GM19351 (cell line): ENCODE data around the gene PPEF2.
"Not testable (repeated sequence)": the region's sequence is repeated elsewhere in the genome, so short reads cannot be mapped to it uniquely, and the experiment has no call there.

Source experiments
- ATAC-seq: cut with Tn5 transposase; IDR thresholded peaks from one replicate; pipeline ENCODE4 v1.9.1; 2021; ENCODE audit warnings: mild to moderate bottlenecking, moderate library complexity; ENCODE audit not compliant: unreplicated experiment

Gene PPEF2, protein sequence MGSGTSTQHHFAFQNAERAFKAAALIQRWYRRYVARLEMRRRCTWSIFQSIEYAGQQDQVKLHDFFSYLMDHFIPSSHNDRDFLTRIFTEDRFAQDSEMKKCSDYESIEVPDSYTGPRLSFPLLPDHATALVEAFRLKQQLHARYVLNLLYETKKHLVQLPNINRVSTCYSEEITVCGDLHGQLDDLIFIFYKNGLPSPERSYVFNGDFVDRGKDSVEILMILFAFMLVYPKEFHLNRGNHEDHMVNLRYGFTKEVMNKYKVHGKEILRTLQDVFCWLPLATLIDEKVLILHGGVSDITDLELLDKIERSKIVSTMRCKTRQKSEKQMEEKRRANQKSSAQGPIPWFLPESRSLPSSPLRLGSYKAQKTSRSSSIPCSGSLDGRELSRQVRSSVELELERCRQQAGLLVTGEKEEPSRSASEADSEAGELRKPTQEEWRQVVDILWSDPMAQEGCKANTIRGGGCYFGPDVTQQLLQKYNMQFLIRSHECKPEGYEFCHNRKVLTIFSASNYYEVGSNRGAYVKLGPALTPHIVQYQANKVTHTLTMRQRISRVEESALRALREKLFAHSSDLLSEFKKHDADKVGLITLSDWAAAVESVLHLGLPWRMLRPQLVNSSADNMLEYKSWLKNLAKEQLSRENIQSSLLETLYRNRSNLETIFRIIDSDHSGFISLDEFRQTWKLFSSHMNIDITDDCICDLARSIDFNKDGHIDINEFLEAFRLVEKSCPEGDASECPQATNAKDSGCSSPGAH

DNA sequence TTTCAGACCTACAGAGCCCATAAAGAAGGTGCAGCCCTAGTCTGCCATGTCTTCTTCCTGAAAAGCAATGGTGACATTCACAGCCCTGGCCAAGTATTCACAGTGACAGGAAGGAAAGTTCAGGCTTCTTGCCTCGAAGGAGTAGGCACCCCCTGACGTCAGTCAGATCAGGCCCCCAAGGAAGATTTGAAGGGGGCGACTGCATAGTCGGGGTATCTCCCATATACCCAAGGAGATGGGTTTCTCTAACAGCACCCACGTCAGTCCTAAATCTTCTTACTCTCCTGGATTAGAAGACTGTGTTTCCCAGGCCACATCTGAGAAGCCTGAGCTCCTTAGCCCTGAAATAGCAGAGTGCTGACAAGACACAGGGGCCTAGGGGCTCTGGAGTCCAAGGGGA lies at the start of gene PPEF2:
Gene PPEF2, minus strand, starts transcription at position 101 of the 400 bp plus-strand sequence. CDS start 6,127 bp downstream, outside the sequence.
- ATAC-seq: no peak

DNA sequence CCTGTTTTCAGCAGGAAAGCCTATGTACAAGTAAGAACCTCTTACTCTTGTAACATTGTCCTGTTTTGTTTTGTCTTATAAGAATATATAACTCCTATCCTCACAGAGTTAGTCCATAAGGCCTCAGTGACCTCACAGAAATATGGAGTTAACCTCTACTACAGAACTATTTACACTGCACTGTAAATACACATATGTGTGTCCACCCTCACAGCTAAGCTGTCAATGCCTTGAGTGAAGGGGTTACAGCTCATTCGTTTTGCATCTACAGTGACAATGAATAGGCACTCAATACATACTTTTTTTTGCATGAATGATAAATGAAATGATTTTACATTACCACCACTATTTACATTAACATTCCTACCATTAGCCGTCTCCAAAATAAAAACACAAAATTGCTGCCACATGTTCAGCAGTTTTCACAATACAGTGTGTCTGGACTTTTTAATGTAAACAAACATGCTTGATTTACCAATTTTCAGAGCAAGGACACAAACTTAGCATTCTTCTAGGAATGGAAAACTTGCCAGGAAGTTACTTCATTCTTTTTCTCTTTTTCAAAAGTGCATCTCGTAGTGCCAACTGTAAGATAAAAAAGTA lies 48.1 kb upstream of the PPEF2 start:
- ATAC-seq: no peak

DNA sequence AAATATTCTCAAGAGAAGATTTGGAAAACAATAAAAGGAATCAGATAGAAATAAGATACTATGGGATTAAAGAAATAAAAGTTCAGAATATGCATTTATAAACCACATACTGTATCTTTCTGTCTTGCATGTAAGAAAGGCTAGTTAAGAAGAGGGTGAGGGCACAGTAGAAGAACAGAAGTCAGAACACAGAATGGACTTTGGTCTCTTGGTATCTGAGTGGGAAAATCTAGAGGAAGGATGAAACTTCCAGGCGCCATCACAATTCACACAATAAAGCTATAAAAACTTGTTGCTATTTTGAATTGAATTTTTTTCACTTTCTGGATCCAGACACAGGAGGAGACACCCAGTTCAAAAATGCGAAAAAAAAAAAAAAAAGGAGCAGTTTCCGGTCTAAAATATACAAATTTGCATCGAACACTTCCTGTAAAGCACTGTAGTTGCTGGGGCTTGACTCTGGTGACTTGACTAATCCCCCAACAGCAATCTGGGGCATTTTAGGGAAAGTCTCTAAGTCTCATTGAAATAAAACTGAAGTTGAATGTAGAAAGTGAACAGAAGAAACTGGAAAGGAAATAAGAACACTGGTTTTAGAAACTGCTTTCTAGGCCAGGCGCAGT lies 46.7 kb upstream of the PPEF2 start:
- peak; percentile 89 for ATAC-seq

DNA sequence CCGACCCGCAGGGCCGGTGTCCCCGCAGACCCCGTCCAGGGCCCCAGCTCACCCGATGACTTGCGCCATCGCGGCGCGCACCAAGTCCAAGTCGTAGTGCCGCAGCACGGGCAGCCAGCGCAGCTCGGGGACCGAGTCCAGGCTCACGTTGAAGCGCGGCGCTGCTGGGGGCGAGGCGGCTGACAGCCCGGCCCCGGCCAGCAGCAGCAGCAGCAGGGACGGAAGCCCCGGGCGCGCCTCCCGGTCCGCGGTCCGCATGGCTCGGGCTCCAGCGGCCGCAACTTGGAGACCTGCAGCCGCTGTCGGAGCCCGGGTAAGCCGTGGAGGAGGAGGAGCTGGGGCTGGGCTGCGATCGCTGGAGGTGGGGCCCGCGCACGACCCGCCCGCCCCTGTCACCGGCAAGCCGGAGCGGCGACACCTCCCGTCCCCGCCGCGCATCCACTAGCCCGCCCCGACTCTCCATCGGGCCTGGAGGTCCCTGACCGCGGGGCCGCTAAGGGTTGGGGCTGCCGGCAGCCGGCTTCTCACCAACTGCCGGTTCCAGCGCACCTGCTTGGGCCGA lies 38.5 kb upstream of the PPEF2 start, which contains the start of gene NAAA:
Gene NAAA, minus strand, starts transcription at position 322 of the 562 bp plus-strand sequence. Its CDS starts 64 bp downstream, at position 258.
- ATAC-seq: peak; percentile 80

DNA sequence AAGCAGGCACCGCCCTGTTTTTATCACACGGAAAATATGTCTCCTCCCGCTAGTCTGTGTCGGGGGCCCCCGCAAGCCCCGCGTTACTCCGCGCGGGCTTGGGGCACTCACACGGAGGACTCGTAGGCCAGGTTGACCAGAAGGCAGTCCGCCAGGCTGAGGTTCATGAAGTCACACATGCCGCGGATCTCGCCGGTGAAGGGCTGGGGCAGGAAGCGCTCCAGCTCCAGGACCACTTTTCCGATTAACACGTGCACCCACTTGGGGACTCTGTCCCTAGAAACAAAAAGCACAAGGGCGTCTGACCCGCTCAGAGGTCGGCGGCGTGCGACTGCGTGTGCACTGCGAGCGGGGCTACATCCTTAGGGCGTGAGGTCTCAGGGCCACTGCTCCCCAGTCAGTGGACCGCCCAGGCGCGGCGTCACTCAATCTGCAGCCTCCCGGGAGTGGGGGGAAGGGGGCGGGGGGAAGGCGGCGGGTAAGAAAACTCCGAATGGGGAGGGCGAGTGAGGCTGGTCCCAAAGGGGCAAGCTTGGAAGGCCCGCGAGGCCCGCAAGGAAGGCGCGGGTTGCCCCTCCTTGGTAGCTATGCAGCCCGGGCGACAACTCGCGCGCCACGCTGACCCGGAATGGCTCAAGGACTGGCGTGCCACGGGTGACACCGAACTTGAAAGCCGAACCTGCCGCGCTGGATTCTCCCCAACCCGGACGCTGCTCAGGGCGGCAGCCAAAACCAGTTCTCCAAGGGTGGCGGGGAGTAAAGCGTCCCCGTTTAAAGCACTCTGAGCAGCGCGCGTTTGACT lies 37.8 kb upstream of the PPEF2 start:
- ATAC-seq: peak; percentile 62

DNA sequence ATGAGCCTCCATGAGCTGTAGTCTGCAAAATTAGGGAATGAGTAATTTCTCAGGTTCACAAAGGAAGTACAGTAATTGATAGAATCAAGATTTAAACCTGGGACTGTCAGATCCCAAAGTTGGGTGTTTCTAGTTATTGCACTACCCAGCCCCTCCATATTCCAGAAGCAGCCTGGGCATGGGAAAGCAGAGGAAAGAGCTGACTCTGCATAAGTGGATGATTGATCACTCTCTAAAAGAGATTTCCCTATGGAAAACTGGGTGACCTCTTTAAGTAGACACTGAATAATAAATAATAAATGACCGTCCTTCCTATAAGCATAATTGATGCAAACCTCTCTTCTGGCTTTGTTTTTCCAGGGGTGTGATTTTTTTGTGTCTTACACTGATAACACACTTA lies 33.4 kb upstream of the PPEF2 start:
- no peak for ATAC-seq

DNA sequence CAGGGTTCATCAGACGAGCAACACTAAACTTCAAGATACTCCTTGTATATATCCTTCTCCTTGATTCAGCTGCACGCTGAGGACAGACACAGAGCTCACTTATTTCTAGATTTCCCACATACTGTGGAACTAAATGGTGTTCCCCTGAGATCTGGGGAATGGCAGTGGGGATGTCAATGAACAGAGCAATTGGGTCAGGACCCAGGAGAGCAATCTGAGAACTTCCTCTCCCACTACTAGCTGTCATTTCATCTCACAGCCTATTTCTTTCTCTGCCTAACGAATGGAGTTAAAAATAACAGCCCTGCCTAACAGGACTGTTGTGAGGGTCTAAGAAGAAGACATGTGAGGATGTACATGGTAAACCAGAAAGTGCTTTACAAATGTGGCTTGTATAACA lies 27.9 kb upstream of the PPEF2 start:
- ATAC-seq: no peak

DNA sequence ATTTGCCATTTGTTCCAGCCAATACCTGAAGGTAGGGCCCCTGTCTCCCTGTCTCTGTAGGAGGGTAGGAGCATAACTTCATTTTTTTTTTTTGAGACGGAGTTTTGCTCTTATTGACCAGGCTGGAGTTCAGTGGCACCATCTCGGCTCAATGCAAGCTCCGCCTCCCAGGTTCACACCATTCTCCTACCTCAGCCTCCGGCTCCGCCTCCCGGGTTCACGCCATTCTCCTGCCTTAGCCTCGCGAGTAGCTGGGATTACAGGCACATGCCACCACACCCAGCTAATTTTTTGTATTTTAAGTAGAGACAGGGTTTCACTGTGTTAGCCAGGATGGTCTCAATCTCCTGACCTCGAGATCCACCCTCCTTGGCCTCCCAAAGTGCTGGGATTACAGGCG lies 22.7 kb upstream of the PPEF2 start:
- ATAC-seq: not testable (repeated sequence)

DNA sequence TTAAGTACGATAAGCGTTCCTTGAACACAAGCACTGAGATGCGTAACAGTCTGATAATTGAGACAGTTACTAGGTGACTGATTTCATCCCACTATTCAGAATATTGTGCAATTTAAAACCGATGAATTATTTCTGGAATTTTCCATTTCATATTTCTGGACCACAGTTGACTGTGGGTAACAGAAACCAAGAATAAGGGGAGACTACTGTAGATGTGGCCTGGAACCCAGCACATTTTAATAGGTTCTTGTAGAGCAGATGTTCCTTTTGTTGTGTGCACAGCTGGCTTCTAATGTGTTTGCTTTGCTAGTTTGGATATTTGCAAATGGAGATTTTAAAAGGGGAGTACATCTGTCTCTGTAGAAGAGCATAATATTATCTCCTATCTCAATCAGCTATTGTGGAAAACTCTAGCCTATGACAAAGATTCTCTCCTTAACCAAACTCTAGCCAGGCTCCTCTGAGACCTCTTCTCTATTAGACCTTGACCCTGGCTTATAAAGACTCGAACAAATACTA lies 22.1 kb upstream of the PPEF2 start:
- no peak for ATAC-seq

DNA sequence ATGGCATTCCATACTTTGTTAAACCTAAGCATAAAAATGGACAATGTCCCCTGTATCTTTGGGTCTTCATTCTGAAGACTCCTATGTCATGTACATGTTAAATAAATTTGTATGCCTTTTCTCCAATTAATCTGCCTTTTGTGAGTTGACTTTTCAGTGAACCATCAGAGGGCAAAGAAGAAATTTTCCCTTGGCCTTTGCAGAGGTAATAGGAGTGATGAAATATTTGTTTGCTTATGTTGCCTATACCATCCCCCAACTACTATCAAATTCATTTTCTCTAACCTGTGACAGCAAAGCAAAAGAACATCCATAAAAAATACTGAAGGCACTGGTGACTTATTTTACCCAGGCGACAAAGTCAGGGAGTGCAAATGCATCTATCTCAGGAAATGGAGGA lies 20.3 kb upstream of the PPEF2 start:
- no peak for ATAC-seq

DNA sequence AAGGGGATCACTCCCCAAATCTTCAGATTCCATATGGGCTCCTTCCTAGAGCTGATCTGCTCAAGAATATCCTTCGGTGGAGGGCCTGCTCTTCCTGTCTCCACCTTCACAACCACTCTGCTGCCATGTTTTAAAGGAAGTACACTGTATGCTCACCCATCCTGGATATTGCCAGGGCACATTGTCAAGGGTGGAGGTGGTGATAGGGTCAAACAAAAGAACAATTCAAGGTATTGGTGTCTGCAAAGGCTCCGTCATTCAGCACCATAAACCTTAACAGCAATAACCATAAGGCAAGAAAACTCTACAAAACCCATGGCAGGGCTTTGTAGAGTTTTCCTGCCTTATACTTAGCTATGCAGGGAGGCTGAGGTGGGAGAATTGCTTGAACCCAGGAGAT lies 19.7 kb upstream of the PPEF2 start:
- no peak for ATAC-seq

DNA sequence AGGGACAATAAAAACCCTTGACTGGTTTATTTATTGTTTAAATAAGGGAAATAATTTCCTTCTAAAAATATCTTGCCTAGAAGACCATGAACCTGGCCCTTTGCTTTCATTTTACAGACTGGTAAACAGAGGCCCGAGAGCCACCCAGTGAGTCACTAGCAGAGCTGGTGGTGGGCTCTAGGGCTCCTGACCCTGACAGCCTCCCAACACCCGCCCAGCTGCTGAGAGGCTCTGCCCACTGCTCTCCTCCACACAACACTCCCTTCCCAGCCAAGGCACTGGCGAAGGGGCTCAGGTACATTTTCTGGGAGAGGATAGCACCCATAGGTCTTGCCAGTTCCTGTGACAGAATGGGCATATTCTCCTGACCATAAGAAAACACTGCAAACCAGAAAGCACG lies 18.1 kb upstream of the PPEF2 start:
- ATAC-seq: no peak

DNA sequence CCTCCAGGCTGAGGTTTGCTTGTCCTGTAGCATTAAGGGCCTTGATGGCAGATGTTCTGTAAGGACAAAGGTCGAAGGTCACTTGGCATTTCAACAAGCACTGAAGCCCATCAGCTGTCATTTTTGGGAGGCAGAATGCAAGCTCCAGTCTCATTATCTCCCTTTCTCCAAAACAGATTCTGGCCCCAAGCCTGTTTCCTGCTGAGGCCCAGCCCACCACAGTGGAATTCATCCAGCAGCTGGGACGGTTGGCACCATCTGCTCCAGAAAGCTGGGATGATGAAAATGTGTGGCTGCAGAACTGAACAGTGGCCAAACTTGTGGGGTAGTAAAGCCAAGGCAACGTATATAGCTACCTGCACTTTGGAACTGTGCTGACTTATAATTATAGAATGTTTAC lies 17.7 kb upstream of the PPEF2 start:
- ATAC-seq: no peak

DNA sequence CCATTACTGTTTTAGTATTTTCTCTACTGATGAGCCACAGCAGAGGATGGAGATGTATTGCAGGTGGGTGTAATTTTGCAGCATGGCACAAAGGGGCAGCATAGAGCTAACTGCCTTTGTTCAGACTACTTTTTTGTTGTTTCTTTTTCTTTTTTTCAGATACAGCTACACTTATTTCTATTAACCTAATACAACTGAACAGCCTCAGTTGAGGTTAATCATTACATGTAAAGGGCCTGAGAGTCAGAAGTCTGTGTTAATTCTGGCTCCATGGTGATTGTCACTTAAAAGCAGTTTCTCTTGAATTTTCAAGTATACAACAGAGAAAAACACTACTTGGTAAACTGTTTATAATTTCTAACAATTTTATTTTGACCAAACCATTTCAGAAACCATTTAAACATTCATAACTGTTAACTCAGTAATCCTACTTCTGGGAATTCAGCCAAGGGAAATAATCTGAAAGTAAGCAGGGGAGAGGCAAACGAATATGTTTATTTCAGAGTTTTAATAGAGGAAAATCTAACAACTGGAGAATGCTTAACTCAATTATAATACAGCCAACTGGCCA lies 13.9 kb upstream of the PPEF2 start:
- peak; percentile 81 for ATAC-seq

DNA sequence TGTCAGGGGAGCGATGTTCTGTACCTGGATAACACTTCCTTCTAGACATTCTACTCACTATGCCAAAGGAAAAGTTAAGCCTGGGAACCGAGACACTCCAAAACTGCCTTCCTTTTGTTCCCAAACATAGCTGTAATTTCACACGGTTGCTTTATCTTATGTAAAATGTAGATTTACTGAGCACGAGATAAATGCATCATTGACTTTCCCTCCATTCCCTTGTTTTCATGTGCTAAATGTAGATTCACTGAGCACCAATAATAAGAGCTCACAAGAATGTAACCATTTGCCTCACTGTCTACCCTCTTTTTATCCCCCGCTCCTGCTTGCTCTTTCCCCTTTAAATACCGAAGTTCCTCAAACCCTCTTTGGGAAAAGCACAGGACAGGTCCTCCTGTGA lies 10.7 kb upstream of the PPEF2 start:
- ATAC-seq: no peak

DNA sequence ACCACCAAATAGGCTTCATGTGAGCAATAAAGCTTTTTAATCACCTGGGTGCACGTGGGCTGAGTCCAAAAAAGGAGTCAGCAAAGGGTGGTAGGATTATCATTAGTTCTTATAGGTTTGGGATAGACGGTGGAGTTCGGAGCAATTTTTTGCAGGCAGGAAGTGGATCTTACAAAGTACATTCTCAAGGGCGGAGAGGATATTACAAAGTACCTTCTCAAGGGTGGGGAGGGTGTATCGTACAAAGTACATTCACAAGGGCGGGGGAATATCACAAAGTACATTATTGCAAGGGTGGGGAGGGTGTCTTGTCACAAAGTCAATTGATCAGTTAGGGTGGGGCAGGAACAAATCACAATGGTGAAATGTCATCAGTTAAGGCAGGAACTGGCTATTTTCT lies 8.6 kb upstream of the PPEF2 start:
- not testable (repeated sequence) for ATAC-seq

DNA sequence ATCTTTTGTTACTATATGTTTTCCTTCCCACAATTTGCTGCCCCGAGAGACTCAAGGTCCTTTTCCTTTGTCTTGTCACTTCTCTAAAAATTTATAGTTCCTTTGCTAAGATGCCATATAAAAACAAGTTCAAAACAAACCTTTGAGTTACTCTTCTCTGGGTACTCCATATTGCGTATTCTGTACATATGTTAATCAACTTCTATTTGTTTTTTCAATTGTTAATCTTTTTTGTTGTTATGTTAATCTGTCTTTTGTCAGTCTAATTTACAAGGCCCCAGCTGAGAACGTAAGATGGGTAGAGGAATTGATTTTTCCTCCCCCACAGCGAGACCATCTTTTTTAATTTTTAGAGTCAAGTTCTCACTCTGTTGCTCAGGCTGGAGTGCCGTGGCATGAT lies 7.2 kb upstream of the PPEF2 start:
- no peak for ATAC-seq

DNA sequence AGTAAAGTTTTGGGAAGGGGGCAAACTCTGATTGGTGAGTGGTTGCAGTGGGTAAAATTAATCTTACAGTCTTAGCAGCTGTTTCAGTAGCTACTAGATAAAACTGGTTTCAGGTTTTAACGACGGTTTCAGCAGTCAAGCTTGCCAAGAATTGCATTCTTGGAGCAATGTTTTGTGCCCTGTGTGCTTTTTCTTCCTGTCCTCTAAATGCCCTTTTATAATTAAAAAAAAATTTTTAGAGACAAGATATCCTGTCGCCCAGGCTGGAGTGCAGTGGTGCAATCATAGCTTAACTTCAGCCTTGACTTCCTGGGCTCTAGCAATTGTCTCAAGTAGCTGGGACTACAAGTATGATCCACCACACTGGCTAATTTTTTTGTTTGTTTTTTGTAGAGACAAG lies 6.3 kb upstream of the PPEF2 start:
- ATAC-seq: no peak

DNA sequence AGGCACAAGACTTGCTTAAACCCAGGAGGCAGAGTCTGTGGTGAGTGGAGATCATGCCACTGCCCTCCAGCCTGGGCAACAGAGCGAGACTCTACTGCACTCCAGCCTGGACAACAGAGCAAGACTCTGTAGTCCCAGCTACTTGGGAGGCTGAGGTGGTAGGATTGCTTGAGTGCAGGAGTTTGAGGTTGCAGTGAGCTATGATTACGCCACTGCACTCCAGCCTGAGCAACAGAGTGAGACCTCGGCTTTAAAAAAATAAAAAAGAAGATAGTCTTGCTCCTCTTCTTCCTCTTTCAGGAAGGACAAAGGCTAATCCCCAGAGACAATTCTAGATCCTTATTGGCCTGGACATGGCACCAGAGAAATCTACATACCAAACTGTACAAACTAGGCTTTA lies 5.7 kb upstream of the PPEF2 start:
- no peak for ATAC-seq

DNA sequence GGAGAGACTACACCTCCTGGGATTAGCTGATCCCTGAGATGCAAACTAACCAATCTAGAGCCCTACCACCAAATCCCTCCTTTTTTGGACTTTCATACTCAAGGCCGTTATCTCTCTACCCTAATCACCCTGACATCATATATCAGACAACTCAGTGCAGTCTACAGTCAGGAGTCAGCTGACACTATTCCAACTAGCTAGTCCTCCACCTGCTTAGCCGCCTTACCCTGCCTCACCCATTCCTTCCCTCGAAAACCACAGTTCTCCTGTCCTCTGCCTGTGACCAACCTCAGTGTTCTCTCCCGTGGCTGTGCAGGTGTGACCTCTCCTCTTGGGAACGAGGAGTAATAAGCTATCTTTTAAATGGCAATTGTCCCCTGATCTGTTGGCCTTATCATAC lies 1.8 kb upstream of the PPEF2 start:
- ATAC-seq: no peak
